Measurements from ENCODE around the gene ENKD1. TPM values are rescaled to one million over a fixed set of nuclear protein-coding genes. Genes with fewer than 3 reads are reported as not detected.

ENKD1 gene
- total and polyA plus RNA-seq, 10 of the 15 experiments (the other 5 are each of a cell fraction or from before 2014, with no cell fraction given), result 0.19 to 8.1 (median 2.8) TPM

DNA sequence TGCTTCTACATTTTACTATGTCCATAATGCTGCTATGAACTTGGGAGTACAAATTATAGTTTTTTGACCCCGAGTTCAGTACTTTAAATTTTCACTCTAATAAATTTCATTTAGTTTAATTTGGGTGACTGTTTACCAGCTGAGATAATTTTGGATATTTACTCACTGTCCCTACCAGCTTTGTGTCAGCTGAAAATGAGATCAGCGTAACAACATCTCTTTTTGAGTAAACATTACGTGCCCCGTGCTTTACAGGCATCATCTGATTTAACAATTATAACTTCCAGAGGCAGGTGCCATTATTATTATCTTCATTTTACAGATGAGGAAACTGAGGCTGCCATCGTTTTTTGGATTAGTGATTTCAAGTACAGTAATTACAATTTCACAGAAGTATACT, 37.6 kb upstream of the ENKD1 start (continued):
- no peak for TF ChIP-seq CHD2 (IDR thresholded peaks at IDR 0.05; ENCODE audit: borderline replicate concordance, low read depth, low read length)
- TF ChIP-seq CEBPB (IDR thresholded peaks at IDR 0.05; ENCODE audit: borderline replicate concordance in 1 of 2, low read depth in 2 of 2, low read length in 2 of 2), result no peak
- no peak for TF ChIP-seq ZBED1 (IDR thresholded peaks at IDR 0.05; ENCODE audit: borderline replicate concordance)
- TF ChIP-seq FOXK2 (IDR thresholded peaks at IDR 0.05), result no peak
- TF ChIP-seq, protein P1, sequence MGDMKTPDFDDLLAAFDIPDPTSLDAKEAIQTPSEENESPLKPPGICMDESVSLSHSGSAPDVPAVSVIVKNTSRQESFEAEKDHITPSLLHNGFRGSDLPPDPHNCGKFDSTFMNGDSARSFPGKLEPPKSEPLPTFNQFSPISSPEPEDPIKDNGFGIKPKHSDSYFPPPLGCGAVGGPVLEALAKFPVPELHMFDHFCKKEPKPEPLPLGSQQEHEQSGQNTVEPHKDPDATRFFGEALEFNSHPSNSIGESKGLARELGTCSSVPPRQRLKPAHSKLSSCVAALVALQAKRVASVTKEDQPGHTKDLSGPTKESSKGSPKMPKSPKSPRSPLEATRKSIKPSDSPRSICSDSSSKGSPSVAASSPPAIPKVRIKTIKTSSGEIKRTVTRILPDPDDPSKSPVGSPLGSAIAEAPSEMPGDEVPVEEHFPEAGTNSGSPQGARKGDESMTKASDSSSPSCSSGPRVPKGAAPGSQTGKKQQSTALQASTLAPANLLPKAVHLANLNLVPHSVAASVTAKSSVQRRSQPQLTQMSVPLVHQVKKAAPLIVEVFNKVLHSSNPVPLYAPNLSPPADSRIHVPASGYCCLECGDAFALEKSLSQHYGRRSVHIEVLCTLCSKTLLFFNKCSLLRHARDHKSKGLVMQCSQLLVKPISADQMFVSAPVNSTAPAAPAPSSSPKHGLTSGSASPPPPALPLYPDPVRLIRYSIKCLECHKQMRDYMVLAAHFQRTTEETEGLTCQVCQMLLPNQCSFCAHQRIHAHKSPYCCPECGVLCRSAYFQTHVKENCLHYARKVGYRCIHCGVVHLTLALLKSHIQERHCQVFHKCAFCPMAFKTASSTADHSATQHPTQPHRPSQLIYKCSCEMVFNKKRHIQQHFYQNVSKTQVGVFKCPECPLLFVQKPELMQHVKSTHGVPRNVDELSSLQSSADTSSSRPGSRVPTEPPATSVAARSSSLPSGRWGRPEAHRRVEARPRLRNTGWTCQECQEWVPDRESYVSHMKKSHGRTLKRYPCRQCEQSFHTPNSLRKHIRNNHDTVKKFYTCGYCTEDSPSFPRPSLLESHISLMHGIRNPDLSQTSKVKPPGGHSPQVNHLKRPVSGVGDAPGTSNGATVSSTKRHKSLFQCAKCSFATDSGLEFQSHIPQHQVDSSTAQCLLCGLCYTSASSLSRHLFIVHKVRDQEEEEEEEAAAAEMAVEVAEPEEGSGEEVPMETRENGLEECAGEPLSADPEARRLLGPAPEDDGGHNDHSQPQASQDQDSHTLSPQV (IDR thresholded peaks at IDR 0.05), result no peak
- no peak for TF ChIP-seq ZNF207 (IDR thresholded peaks at IDR 0.05; ENCODE audit: borderline replicate concordance)
- TF ChIP-seq, protein P2, sequence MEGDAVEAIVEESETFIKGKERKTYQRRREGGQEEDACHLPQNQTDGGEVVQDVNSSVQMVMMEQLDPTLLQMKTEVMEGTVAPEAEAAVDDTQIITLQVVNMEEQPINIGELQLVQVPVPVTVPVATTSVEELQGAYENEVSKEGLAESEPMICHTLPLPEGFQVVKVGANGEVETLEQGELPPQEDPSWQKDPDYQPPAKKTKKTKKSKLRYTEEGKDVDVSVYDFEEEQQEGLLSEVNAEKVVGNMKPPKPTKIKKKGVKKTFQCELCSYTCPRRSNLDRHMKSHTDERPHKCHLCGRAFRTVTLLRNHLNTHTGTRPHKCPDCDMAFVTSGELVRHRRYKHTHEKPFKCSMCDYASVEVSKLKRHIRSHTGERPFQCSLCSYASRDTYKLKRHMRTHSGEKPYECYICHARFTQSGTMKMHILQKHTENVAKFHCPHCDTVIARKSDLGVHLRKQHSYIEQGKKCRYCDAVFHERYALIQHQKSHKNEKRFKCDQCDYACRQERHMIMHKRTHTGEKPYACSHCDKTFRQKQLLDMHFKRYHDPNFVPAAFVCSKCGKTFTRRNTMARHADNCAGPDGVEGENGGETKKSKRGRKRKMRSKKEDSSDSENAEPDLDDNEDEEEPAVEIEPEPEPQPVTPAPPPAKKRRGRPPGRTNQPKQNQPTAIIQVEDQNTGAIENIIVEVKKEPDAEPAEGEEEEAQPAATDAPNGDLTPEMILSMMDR (IDR thresholded peaks at IDR 0.05 in 2 of 3, conservative IDR thresholded peaks at IDR 0.05 in 1 of 3; ENCODE audit: control insufficient read depth in 2 of 3, extremely low read depth in 1 of 3, insufficient read depth in 1 of 3, low read depth in 3 of 3, low read length in 3 of 3), result no peak
- TF ChIP-seq CHD4 (IDR thresholded peaks at IDR 0.05), result no peak
- TF ChIP-seq, protein P3, sequence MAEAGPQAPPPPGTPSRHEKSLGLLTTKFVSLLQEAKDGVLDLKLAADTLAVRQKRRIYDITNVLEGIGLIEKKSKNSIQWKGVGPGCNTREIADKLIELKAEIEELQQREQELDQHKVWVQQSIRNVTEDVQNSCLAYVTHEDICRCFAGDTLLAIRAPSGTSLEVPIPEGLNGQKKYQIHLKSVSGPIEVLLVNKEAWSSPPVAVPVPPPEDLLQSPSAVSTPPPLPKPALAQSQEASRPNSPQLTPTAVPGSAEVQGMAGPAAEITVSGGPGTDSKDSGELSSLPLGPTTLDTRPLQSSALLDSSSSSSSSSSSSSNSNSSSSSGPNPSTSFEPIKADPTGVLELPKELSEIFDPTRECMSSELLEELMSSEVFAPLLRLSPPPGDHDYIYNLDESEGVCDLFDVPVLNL (IDR thresholded peaks at IDR 0.05; ENCODE audit: low read depth, low read length), result no peak
- no peak for TF ChIP-seq CBX3 (IDR thresholded peaks at IDR 0.05; ENCODE audit: borderline replicate concordance, low read depth)
- TF ChIP-seq, protein P4, sequence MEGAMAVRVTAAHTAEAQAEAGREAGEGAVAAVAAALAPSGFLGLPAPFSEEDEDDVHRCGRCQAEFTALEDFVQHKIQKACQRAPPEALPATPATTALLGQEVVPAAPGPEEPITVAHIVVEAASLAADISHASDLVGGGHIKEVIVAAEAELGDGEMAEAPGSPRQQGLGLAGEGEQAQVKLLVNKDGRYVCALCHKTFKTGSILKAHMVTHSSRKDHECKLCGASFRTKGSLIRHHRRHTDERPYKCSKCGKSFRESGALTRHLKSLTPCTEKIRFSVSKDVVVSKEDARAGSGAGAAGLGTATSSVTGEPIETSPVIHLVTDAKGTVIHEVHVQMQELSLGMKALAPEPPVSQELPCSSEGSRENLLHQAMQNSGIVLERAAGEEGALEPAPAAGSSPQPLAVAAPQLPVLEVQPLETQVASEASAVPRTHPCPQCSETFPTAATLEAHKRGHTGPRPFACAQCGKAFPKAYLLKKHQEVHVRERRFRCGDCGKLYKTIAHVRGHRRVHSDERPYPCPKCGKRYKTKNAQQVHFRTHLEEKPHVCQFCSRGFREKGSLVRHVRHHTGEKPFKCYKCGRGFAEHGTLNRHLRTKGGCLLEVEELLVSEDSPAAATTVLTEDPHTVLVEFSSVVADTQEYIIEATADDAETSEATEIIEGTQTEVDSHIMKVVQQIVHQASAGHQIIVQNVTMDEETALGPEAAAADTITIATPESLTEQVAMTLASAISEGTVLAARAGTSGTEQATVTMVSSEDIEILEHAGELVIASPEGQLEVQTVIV (IDR thresholded peaks at IDR 0.05; ENCODE audit: borderline replicate concordance, partially characterized antibody), result no peak
- TF ChIP-seq BACH1 (IDR thresholded peaks at IDR 0.05; ENCODE audit: borderline replicate concordance), result no peak

Data from GM12878 (cell line).